Measurements from ENCODE around the gene GP1BB.

The GP1BB gene

DNA sequence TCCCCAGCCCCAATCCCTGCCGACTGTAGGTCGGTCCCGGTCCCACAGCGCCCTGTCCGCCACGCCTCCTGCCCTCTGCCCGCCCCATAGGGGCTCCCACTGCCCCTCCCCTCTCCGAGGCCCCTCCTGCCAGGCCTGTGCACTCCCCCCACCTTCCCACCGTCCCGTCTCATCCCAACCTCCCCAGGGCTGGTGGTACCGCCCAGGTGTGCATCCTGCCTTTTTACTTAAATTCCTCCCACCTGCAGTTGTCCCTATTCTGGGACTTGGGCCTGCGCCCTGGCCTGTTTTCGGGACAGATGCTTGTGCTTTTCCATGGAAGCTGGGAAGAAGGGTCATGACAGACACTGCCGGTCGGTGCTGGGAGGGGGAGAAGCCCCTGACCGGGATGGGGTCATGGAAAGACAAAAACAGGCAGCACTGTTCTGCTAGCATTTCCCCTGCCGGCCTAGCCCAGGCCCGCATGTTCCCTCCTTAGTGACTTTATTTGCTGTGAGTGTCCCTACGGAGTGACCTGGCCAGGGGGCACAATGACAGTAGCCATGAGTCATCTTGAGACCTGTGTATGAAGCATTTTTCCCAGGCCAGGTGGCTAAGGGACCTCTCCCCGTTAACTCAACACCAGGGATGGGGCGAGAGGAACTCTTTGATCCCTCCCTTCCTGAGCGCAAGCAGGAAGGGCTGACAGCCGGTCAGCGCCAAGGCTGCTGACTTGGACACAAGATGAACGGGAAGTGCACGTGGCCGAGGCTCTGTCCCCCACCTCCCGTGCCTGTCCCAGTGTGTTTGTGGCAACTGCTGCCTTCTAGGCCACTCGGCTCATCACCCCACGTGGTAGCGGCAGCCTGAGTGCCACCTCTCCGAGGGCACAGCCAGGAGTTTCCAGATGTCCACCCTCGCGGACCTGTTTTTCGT, 44.3 kb downstream of the GP1BB start:
- DNase-seq = no peak

DNA sequence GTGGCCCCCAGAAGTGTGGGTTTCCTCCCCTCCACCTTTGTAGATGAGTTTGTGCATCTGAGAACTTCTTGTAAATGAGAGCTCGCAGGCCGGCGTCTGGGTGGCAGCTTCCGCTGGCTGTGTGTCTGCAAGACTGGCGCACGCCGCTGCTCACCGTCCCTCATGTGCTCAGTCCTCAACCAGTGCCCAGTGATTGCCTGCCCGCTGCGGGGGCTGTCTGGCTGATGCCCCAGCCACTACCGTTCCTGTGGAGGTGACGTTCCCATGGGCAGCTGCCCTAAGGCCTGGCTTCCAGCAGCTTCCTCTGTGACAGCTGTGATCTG, 46.0 kb downstream of the GP1BB start:
- no peak for DNase-seq

DNA sequence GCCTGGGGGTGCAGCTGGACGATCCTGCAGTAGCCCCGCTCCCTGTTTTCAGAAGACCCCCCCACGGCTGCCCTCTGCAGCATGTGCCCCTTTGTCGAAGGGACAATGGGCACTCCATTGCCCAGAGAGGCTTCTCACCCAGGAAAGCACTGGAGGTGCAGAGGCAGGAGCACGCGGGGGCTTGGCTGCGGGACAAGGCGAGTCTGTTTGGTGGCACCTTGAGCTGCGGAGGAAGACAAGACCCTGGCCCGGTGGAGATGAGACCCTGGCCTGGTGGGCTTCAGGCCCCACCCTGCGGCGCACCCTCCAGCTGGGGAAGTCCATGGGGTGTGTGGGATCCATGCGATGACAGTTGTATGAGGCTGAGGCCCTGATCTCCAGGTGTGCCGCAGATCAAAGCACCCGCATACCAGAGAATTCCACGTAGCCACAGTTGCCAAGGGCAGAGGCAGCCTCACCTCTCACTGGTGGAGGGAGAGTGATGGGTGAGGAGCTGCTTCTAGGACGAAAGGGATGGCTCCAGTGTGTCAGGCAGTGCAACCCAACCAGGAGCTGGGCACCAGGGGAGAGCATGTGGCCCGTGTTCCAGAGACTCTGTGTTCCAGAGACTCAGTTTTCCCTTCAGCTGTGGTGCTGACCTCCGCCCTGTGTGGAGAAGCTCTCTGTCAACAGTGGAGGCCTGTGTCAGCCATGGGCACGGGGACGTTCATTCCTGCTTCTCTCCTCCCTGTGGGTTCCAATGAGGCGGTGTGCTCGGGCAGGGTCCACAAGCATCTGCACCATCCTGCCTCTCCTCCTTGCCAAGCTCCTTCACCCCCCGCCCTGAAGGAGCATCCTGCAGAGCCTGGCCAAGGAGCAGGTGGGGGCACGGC, 47.2 kb downstream of the GP1BB start:
- no peak for DNase-seq

DNA sequence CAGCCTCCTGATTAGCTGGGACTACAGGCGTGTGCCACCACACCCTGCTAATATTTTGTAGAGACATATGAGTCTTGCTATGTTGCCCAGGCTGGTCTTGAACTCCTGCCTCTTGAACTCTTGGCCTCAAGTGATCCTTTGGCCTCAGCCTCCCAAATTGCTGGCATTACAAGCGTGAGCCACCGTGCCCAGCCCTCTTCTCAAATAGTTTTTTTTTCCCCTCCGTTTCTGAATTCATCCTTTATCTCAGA, 49.0 kb downstream of the GP1BB start:
- DNase-seq = no peak

DNA sequence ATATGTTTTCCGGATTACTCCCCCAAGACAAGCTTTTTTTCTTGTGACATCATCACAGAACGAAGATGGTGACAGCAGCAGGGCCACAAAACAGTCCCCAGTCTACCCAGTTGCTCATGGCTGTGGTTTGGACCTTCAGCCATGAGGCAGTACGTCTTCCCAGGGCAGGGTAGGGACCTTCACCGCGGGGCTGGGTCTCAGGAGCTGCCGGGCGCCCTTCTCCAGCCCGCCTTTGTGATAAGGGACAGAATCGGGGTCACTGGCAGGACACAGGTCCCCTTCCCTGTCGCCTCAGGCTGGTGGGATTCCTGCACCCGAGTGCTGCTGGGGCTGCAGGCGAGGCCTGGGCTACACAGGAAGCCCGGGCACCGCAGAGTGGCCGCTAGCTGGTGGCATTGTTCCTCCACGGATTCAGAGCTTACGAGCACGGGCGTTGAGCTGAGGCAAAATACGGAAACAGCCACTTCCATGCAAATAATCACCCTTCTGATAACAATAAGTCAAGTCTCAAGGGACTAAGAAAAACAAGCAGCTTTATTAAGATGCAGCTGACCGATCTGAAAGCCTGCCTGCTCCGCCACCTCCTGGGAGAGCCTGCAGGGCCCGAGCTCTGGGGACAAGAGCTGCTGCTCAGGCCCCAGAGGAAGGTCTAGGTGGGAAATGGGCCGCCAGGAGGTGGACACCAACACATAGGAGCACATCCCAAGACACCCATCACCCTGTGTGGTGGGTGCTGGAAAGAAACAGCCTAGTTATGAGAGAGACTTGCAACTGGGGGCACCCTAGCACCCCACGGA, 49.5 kb downstream of the GP1BB start:
- DNase-seq = no peak

DNA sequence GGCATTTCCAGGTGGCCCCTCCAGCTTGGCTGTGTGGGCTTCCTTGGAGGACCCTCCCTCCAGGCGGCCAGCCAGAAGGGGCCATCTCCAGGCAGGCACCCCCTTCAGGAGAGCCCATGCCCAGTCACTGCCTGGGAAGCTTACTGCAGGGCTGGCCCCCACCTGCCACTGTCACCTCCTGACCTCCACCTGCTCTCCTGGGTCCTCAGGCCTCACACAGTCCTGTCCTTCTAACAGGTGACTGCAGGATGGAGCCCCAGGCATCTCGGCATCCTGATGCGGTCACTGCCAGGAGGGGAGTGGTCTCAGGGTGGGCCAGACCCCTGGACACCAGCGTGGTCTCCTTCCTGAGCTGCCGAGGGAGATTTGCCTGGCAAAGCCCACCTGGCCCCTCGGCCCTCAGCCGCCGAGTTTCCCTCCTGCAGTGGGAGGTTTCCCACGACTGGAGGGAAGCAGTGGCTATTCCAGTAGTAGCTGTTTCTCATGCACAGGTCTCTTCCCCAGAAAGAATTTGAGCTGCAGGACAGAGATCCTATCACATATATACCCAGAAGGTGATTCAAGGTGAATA, 50.2 kb downstream of the GP1BB start:
- DNase-seq = no peak

Measured in CD4-positive, alpha-beta T cell treated with Interleukin-17A for 4 hours (primary cell).